Activated CD8-positive, alpha-beta memory T cell treated with anti-CD3 and anti-CD28 coated beads, Interleukin-2, amount 50 U/mL, for 24 hours (primary cell): ENCODE measurements around the gene TFDP2.
"Not testable (repeated sequence)": the region's sequence is repeated elsewhere in the genome, so short reads cannot be mapped to it uniquely, and the experiment has no call there.

ENCODE experiments used
- DNase-seq: peaks from one replicate; pipeline ENCODE4 v3.0.0-alpha.2; 2020; ENCODE audit errors: extremely low read depth

Gene TFDP2

DNA sequence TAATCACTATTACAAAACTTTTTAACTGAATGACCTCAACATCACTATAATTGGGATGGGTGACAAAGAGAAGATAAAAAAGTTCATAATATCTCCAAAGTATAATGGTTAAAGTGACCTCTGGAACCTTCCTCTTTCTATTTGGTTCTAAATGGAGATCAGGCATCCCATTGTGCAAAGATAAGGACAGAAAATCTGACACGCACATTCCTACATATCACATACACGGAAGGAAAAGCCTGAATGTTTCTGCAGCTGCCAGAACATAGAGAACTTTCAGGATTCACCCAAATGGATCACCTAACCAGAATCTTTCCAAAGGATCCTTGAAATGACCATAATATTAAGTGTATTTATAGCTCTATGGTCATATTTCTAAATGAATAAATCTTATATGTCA is 128.2 kb downstream of the TFDP2 start:
- DNase-seq: no peak

DNA sequence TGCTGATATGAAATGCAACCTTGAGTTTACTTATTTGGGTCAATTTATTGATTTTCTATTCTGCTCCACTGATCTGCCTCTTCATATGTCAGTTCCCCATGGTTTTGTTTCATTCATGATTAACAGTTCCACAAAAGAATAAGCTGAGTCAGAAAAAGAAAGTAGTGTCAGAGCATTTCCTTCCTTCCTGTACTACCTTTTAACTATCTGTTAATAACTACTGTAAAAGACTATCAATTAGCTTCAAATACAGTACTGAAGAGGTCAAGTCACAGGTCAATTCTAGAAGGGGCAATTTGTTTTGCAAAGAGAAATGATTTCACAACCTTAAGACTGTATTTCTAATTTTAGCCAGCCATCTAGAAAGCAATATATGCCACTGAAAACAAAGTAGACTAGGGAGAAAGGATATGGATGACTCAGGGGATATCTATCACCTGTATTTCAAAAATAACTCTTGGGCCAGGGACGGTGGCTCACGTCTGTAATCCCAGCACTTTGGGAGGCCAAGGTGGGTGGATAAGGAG is 129.5 kb downstream of the TFDP2 start:
- no peak for DNase-seq

DNA sequence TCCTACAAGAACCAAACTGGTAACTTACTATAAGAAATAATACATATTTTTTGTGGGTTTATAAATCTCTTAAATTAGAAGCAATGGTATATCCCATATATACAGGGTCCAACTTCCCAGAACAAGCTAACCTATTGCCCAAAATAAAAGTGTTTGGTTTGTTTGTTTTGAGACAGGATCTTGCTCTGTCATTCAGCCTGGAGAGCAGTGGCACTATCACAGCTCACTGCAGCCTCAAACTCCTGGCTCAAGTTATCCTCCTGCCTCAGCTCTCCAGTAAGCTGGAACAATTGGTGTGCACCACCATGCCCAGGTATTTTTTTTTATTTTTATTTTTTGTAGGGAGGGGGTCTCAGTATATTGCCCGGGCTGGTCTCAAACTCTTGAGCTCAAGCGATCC is 135.4 kb downstream of the TFDP2 start:
- DNase-seq: no peak

- no peak for DNase-seq
These were observed 135.9 kb downstream of the TFDP2 start for GRCh38 chr3:142013326-142013980.

DNA sequence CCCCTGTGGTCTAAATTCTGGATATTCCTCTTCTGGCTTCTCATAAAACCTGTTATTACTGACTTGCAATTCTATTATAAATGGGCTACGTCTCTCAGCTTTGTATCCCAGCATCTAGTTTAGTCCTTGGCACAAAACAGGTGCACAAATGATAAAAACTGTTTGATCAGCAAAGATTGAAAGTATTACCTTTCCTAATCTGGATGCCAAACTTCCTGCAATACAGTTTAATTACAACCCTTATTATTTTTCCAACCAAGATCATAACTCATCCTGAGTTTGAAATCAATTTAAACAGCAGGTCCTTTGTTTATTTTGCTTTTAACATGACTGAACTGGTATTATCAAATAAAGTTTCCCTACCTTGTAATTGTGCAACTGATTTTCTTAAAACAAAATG is 140.3 kb downstream of the TFDP2 start:
- no peak for DNase-seq

GRCh38 chr3:142007710-142008399 is 141.5 kb downstream of the TFDP2 start:
- DNase-seq: no peak

- DNase-seq: not testable (repeated sequence)
These were observed 144.4 kb downstream of the TFDP2 start for GRCh38 chr3:142004957-142005356.

- DNase-seq: no peak
These were observed 145.3 kb downstream of the TFDP2 start for GRCh38 chr3:142004025-142004424.

DNA sequence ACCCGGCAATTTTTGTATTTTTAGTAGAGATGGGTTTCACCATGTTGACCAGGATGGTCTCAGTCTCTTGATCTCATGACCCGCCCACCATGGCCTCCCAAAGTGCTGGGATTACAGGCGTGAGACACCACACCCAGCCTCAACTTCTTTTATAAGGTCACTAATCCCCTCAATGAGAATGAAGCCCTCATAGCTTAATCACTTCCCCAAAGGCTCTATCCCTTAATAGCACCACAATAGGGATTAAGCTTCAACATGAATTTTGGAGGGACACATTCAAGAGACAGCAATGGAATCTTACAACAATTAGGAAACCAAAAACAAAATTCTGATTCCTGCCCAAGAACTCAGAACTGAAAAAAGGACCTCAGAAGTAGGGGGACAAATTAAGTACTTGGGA is 146.1 kb downstream of the TFDP2 start:
- no peak for DNase-seq

- DNase-seq: no peak
These were observed 148.9 kb downstream of the TFDP2 start for GRCh38 chr3:142000325-142000870.

DNA sequence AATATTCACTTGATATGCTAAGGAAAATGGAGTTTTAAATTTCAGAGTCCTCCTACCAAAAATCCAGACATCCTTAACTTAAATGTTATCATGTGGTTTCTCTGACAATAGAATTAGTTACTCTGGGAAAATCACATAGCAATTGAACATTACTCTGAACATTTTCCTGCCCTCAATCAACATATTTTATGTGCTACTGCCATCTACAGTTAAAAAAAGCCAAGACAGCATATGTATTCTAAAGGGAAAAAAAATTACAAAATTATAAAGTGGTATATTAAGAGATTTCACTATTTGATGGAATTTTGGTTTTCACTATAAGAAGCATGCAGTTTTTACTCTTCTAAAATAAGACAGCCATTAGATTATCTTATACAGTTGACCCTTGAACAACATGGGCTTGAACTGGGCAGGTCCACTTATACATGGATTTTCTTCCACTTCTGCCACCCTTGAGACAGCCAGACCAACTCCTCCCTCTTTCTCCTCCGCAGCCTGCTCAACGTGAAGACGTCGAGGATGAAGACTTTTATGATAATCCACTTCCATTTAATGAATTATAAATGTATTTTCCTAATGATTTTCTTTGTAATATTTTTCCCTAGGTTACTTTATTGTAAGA is 150.6 kb downstream of the TFDP2 start:
- no peak for DNase-seq

- DNase-seq: no peak
These were observed 152.9 kb downstream of the TFDP2 start for GRCh38 chr3:141996437-141996836.

DNA sequence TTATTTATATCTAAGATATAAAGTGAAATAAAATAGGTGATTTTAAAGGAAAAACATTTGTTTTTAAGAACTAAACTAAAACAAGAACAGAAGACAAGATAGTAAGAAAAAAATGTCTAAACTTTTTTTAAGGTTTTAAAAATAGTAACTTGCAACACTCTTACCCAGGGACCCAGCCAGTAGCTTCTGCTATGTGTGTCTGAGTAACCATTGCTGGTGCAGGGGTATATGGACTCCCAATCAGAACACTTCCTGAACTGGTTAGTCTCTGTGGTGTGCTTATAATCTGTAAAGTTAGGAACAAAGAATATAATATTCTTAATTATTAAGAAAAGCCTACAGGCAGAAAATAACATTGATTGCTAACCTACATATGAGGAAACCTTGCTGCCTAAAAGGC is 154.5 kb downstream of the TFDP2 start:
- no peak for DNase-seq

- no peak for DNase-seq
These were observed 156.8 kb downstream of the TFDP2 start for GRCh38 chr3:141992512-141992911.

DNA sequence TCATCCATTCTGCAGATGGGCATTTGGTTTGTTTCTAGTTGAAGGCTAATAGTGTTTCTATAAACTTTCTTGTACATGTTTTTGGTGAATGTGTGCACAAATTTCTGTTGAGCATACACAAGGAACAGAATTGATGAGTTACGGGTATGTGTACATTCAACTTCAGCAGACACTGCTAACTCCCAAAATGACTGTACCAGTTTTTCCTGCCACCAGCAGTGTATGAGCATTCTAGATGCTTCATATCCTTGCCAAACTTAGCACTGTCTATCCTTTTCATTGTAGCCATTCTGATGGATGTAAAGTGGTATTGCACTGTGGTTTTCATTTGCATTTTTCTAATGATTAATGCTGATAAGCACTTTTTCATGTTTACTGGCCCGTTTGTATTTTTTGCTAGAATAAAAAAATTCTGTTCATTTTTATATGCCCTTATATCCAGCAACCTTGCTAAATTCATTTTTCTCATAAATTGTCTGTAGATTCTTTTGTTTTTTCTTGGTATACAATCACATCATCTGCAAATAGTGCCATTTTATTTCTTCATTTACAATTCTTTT is 162.7 kb downstream of the TFDP2 start:
- no peak for DNase-seq

- DNase-seq: no peak
These were observed 168.3 kb downstream of the TFDP2 start for GRCh38 chr3:141981084-141981483.

DNA sequence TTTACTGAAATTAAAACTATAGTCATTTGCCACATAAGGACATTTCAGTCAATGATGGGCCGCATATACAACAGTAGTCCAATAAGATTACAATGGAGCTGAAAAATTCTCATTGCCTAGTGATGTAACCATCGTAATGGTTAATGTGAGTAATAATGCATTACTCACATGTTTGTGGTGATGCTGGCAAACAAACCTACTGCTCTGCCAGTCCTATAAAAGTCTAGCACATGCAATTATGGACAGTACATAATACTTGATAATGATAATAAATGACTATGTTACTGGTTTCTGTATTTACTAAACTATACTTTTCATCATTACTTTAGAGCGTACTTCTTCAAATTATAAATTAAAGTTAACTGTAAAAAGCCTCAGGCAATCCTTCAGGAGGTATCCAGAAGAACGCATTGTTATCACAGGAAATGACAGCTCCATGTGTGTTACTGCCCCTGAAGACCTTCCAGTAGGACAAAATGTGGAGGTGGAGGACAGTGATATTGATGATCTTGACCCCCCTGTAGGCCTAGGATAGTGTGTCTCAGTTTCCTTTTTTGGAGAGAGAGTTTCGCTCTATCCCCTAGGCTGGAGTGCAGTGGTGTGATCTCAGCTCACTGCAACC is 170.2 kb downstream of the TFDP2 start:
- no peak for DNase-seq

DNA sequence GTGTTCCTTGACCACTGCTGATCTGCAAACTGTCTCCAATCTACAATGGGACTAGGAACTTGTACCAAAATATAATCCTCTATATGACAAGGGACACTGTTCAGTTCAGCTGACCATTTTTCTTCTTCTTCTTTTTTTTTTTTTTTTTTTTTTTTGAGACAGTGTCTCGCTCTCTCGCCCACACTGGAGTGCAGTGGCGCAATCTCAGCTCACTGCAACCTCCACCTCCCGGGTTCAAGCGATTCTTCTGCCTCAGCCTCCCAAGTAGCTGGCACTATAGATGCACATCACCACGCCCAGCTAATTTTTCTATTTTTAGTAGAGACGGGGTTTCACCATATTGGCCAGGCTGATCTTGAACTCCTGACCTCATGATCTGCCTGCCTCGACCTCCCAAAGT is 174.6 kb downstream of the TFDP2 start:
- not testable (repeated sequence) for DNase-seq

- no peak for DNase-seq
These were observed 176.9 kb downstream of the TFDP2 start for GRCh38 chr3:141972399-141972798.

- DNase-seq: no peak
These were observed 177.8 kb downstream of the TFDP2 start for GRCh38 chr3:141971571-141971970.

DNA sequence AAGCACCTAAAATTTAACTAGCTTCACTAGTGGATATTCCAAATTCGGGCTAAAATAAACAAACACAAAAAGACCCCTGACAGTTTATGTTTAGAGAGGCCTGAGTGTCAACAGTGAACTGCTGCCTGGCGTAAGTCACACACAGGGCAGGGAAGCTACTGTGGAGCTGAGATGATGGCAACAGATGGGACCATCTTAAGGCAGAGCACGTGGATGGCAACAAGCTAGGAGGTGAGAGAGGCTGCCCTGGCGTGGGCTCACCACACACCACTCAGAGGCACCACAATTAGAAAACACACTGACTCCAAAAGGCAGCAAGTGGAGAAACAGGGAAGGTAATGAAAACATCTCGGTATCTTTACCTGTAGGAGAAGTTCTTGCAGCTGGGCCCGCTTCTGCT is 179.6 kb downstream of the TFDP2 start:
- DNase-seq: no peak

DNA sequence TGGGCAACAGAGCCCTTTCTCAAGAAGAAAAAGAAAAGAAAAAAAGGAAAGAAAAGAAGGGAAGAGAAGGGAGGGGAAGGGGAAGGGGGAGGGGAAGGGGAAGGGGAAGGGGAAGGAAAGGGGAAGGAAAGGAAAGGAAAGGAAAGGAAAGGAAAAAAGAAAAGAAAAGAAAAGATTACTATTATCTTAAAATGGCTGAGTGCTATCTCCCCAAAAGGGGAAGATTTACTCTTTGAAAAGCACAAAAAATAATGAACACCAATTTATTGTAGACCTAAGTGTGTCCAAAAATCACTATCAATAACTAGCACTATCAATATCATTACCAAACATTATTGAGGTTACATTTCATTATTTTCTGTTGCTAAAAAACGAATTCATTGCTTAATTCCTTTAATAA is 183.9 kb downstream of the TFDP2 start:
- DNase-seq: no peak
